K562 (cell line): ENCODE results near the gene MRPL40. TPM values are rescaled to one million over a fixed set of nuclear protein-coding genes. Genes with fewer than 3 reads are reported as not detected.

Experiments used
- CHD2 ChIP-seq: IDR thresholded peaks from 2 replicates; pipeline ENCODE4 v1.6.1; 2011; ENCODE audit warnings: low read depth, low read length
- CHD4 ChIP-seq: fragments of 200-600 bp; sonication (generic); IDR thresholded peaks from 3 replicates; pipeline ENCODE4 v1.6.1; 2012; ENCODE audit warnings: low read depth, mild to moderate bottlenecking, mixed read lengths, low read length, inconsistent platforms; ENCODE audit not compliant: insufficient read depth, insufficient replicate concordance, poor library complexity, severe bottlenecking
- EP300 ChIP-seq: IDR thresholded peaks from 2 replicates; pipeline ENCODE4 v1.6.1; 2012; ENCODE audit warnings: low read length, improper control_type of control experiment
- KAT8 ChIP-seq: fragments of 450-650 bp; IDR thresholded peaks from 2 replicates; pipeline ENCODE4 v1.6.1; 2016; ENCODE audit warnings: low read depth, mild to moderate bottlenecking
- MCM5 ChIP-seq: fragments of 450-650 bp; IDR thresholded peaks from 2 replicates; pipeline ENCODE4 v1.6.1; 2016; ENCODE audit warnings: low read depth
- MYC ChIP-seq, 2 experiments: fragments of 250-450 bp in 1 of 2; sonication (Bioruptor Pico) in 1 of 2; IDR thresholded peaks; 2 replicates each; pipeline versions ENCODE4 v1.5.1 to v1.6.1; 2012 to 2021; ENCODE audit warnings: low read depth in 2 of 2, borderline replicate concordance in 1 of 2, improper control_type of control experiment in 1 of 2, low read length in 1 of 2, mild to moderate bottlenecking in 1 of 2, moderate library complexity in 1 of 2
- PHTF2 ChIP-seq: fragments of 250-450 bp; sonication (Bioruptor Pico); IDR thresholded peaks from 2 replicates; pipeline ENCODE4 v1.5.0; 2021; ENCODE audit warnings: mild to moderate bottlenecking
- POLR3A ChIP-seq: IDR thresholded peaks from 2 replicates; pipeline ENCODE4 v1.6.1; 2011; ENCODE audit warnings: borderline replicate concordance, mild to moderate bottlenecking, moderate library complexity; ENCODE audit not compliant: insufficient read length, insufficient read depth; ENCODE audit errors: extremely low read depth
- TEAD1 ChIP-seq, 2 experiments: fragments of 450-650 bp in 1 of 2; sonication (generic) in 1 of 2; formaldehyde crosslinking; IDR thresholded peaks; 2 replicates each; pipeline versions ENCODE4 v1.4.0 to v1.8.0; 2020 to 2022; ENCODE audit warnings: mild to moderate bottlenecking in 2 of 2, missing genetic modification reagents in 1 of 2
- ZC3H11A ChIP-seq: IDR thresholded peaks from 2 replicates; pipeline ENCODE4 v1.6.1; 2012; ENCODE audit warnings: low read depth, low read length, improper control_type of control experiment
- ZNF354B ChIP-seq: fragments of 250-450 bp; sonication (Bioruptor Pico); IDR thresholded peaks from 2 replicates; pipeline ENCODE4 v1.4.0; 2020
- polyA plus RNA-seq, 8 experiments: library from polyadenylated mRNA; depleted of rRNA in 4 of 8; stranded (reverse) in 5 of 8; unstranded in 3 of 8; fragments of >200 nt; fragmentation: Nextera tagmentation in 2 of 8; fragmentation: Illumina TruSeq in 1 of 8; extraction: Ambion mirVana in 2 of 8; extraction: Trizol in 1 of 8; gene quantifications; 2 replicates each; pipeline versions ENCODE4 v1.2.1 to v1.2.3, GENCODE V29; 2011 to 2014; ENCODE audit warnings: inconsistent platforms in 1 of 8, missing spikeins in 1 of 8
- total RNA-seq, 7 experiments: library from RNA; depleted of rRNA in 6 of 7; stranded (reverse); fragments of >200 nt in 6 of 7; fragmentation: Illumina TruSeq in 2 of 7; extraction: Trizol in 2 of 7; gene quantifications; 2 replicates each; pipeline versions ENCODE4 v1.2.1 to v1.2.3, GENCODE V29; 2011 to 2021; ENCODE audit warnings: low replicate concordance in 1 of 7
- TF ChIP-seq, protein P1 (sequence below): sonication (generic); formaldehyde crosslinking; IDR thresholded peaks from 2 replicates; pipeline ENCODE4 v1.8.0; 2022; ENCODE audit warnings: mild to moderate bottlenecking, missing genetic modification reagents
- TF ChIP-seq, protein P2 (sequence below): fragments of 200-400 bp; formaldehyde crosslinking; IDR thresholded peaks from 2 replicates; pipeline ENCODE4 v1.6.1; 2017; ENCODE audit warnings: mild to moderate bottlenecking, low read depth, low read length, moderate library complexity
- TF ChIP-seq, protein P3 (sequence below): fragments of 250-450 bp; sonication (Bioruptor Pico); IDR thresholded peaks from 2 replicates; pipeline ENCODE4 v1.8.0; 2022; ENCODE audit warnings: inconsistent platforms, mild to moderate bottlenecking, moderate library complexity, borderline replicate concordance

The MRPL40 gene
- total and polyA plus RNA-seq, 9 of the 15 experiments (the other 6 are each of a cell fraction or from before 2014, with no cell fraction given): 132 to 652 (median 208) TPM

DNA sequence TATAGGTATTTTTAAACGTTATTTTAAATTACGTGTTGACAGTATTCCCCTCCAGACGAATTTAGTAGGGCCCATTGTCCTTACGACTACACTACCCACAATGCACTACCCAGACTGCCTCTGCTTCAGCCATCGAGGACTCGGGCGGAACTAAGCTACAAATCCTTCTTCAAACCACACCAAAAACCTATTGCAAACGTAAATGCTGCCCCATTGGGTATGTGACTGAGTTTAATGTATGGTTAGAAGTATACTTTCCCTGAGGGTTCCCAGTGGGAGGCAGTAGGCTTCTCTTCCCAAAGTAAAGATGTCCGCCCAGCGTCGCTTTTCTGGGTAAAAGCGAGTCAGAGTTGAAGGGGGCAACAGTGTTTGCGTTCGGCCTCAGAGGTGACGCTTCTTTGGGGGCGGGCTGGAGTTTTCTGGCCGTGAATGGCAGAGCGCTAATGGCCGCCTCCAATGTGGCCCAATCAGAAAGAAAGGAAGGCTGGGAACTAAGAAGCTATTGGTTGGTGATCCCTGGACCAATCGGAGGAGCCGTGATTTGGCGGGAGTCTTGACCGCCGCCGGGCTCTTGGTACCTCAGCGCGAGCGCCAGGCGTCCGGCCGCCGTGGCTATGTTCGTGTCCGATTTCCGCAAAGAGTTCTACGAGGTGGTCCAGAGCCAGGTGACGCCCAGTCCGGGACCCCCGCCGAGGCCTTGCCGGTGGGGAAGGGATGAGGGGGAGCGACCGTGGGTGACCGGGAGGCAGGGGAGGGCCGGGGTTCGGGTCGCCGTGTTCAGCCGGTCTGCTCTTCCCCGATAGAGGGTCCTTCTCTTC, 47.2 kb downstream of the MRPL40 start, which contains the start of gene CDC45 (continued):
- TF ChIP-seq, protein P1, sequence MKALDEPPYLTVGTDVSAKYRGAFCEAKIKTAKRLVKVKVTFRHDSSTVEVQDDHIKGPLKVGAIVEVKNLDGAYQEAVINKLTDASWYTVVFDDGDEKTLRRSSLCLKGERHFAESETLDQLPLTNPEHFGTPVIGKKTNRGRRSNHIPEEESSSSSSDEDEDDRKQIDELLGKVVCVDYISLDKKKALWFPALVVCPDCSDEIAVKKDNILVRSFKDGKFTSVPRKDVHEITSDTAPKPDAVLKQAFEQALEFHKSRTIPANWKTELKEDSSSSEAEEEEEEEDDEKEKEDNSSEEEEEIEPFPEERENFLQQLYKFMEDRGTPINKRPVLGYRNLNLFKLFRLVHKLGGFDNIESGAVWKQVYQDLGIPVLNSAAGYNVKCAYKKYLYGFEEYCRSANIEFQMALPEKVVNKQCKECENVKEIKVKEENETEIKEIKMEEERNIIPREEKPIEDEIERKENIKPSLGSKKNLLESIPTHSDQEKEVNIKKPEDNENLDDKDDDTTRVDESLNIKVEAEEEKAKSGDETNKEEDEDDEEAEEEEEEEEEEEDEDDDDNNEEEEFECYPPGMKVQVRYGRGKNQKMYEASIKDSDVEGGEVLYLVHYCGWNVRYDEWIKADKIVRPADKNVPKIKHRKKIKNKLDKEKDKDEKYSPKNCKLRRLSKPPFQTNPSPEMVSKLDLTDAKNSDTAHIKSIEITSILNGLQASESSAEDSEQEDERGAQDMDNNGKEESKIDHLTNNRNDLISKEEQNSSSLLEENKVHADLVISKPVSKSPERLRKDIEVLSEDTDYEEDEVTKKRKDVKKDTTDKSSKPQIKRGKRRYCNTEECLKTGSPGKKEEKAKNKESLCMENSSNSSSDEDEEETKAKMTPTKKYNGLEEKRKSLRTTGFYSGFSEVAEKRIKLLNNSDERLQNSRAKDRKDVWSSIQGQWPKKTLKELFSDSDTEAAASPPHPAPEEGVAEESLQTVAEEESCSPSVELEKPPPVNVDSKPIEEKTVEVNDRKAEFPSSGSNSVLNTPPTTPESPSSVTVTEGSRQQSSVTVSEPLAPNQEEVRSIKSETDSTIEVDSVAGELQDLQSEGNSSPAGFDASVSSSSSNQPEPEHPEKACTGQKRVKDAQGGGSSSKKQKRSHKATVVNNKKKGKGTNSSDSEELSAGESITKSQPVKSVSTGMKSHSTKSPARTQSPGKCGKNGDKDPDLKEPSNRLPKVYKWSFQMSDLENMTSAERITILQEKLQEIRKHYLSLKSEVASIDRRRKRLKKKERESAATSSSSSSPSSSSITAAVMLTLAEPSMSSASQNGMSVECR: no peak
- TF ChIP-seq, protein P2, sequence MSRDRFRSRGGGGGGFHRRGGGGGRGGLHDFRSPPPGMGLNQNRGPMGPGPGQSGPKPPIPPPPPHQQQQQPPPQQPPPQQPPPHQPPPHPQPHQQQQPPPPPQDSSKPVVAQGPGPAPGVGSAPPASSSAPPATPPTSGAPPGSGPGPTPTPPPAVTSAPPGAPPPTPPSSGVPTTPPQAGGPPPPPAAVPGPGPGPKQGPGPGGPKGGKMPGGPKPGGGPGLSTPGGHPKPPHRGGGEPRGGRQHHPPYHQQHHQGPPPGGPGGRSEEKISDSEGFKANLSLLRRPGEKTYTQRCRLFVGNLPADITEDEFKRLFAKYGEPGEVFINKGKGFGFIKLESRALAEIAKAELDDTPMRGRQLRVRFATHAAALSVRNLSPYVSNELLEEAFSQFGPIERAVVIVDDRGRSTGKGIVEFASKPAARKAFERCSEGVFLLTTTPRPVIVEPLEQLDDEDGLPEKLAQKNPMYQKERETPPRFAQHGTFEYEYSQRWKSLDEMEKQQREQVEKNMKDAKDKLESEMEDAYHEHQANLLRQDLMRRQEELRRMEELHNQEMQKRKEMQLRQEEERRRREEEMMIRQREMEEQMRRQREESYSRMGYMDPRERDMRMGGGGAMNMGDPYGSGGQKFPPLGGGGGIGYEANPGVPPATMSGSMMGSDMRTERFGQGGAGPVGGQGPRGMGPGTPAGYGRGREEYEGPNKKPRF: no peak
- TF ChIP-seq ZNF354B (CRISPR knock-in tag) (peak; percentile 87), EP300 (peak; percentile 35), CHD2 (peak; percentile 88), TEAD1 (CRISPR knock-in tag; IDR thresholded peaks at IDR 0.05) (peak in 1 of 2 experiments; percentile 96; a peak in 2 of 4 replicates), PHTF2 (CRISPR knock-in tag) (peak; percentile 82; the same call in 1 of the 2 replicates), MCM5 (no peak), MYC (IDR thresholded peaks at IDR 0.05; ENCODE audit: low read depth, low read length) (peak; percentile 76), MYC (CRISPR knock-in tag; IDR thresholded peaks at IDR 0.05; ENCODE audit: borderline replicate concordance, low read depth) (peak; percentile 98), ZC3H11A (peak; percentile 38), POLR3A (no peak), KAT8 (no peak), CHD4 (no peak)
- TF ChIP-seq, protein P3, sequence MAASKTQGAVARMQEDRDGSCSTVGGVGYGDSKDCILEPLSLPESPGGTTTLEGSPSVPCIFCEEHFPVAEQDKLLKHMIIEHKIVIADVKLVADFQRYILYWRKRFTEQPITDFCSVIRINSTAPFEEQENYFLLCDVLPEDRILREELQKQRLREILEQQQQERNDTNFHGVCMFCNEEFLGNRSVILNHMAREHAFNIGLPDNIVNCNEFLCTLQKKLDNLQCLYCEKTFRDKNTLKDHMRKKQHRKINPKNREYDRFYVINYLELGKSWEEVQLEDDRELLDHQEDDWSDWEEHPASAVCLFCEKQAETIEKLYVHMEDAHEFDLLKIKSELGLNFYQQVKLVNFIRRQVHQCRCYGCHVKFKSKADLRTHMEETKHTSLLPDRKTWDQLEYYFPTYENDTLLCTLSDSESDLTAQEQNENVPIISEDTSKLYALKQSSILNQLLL (CRISPR knock-in tag): no peak
